DOHH2 (cell line): Measurements from ENCODE around the gene PID1.

Experiments
- H3F3A ChIP-seq: fragments of 200-600 bp; sonication (generic), shearing (Covaris generic); 2 replicates; pipeline ENCODE4 v1.6.0; 2016; ENCODE audit warnings: antibody characterized with exemption, mild to moderate bottlenecking; ENCODE audit not compliant: control insufficient read depth, insufficient read depth
- H3K27ac ChIP-seq: fragments of 200-600 bp; sonication (generic); 2 replicates; pipeline ENCODE4 v1.5.1; 2014; ENCODE audit warnings: low read depth, mild to moderate bottlenecking, low read length, moderate library complexity
- H3K27me3 ChIP-seq: fragments of 200-600 bp; sonication (generic); 2 replicates; pipeline ENCODE4 v1.6.1; 2014; ENCODE audit warnings: mild to moderate bottlenecking, low read length, mixed read lengths; ENCODE audit not compliant: control insufficient read depth
- H3K36me3 ChIP-seq: fragments of 200-600 bp; sonication (generic); 2 replicates; pipeline ENCODE4 v1.6.1; 2014; ENCODE audit warnings: mild to moderate bottlenecking, low read length, moderate library complexity, mixed read lengths; ENCODE audit not compliant: control insufficient read depth
- H3K4me1 ChIP-seq: fragments of 200-600 bp; sonication (generic); 2 replicates; pipeline ENCODE4 v1.6.1; 2014; ENCODE audit warnings: mild to moderate bottlenecking, low read length, mixed read lengths; ENCODE audit not compliant: control insufficient read depth
- H3K4me2 ChIP-seq: fragments of 200-600 bp; sonication (generic); 2 replicates; pipeline ENCODE4 v1.6.0; 2014; ENCODE audit warnings: mild to moderate bottlenecking, low read length, moderate library complexity
- H3K4me3 ChIP-seq: fragments of 200-600 bp; sonication (generic); 2 replicates; pipeline ENCODE4 v1.5.1; 2014; ENCODE audit warnings: mild to moderate bottlenecking, low read length, mixed read lengths
- H3K79me2 ChIP-seq: fragments of 200-600 bp; sonication (generic); 2 replicates; pipeline ENCODE4 v1.6.1; 2014; ENCODE audit warnings: mild to moderate bottlenecking, low read length, mixed read lengths; ENCODE audit not compliant: control insufficient read depth
- H3K9me2 ChIP-seq: fragments of 200-600 bp; sonication (generic); replicated peaks from 2 replicates; pipeline ENCODE4 v1.6.1; 2014; ENCODE audit warnings: mild to moderate bottlenecking, low read length, mixed read lengths; ENCODE audit not compliant: control insufficient read depth
- H3K9me3 ChIP-seq: fragments of 200-600 bp; sonication (generic); 2 replicates; pipeline ENCODE4 v1.6.1; 2014; ENCODE audit warnings: antibody characterized with exemption, low read length, mixed read lengths; ENCODE audit not compliant: control insufficient read depth, insufficient read depth
- H4K20me1 ChIP-seq: fragments of 200-600 bp; sonication (generic); 2 replicates; pipeline ENCODE4 v1.6.0; 2014; ENCODE audit warnings: low read depth, mild to moderate bottlenecking, antibody characterized with exemption, low read length, moderate library complexity; ENCODE audit not compliant: control insufficient read depth, insufficient read depth
- EZH2phosphoT487 ChIP-seq: fragments of 200-600 bp; sonication (generic); IDR thresholded peaks from 2 replicates; pipeline ENCODE4 v1.6.1; 2017; ENCODE audit warnings: borderline replicate concordance, mild to moderate bottlenecking, antibody characterized with exemption, low read length, moderate library complexity, mixed read lengths
- TF ChIP-seq, protein P1 (sequence below): fragments of 200-600 bp; sonication (generic); IDR thresholded peaks from one replicate; pipeline ENCODE4 v1.5.1; 2014; ENCODE audit warnings: antibody characterized with exemption, mild to moderate bottlenecking, low read depth, low read length; ENCODE audit not compliant: poor library complexity, severe bottlenecking

Gene PID1

DNA sequence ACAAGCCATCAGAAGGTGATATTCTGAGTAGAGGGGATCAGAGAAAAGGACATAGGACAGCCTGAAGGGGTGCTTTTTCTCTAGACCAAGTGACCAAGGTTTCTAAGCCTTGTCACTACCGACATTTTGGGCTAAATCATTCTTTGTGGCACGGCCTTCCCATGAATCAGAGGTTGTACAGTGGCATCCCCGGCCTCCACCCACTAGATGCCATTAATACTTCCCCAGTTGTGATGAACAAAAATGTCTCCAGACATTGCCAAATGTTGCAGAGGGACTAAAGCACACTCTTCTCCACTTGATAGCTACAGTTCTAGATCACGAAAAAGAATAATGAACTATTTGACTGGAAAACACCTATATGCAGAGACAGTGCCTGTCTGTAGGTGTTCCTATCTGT is 143.6 kb downstream of the PID1 start:
- 0 out of 2 replicates have a peak, but pooled peaks cover 6% of the 10 kb centered on the region for H3K9me3 ChIP-seq
- H3K27me3 ChIP-seq: no peaks in the 10 kb centered on the region
- H3K4me1 ChIP-seq: no peaks in the 10 kb centered on the region

DNA sequence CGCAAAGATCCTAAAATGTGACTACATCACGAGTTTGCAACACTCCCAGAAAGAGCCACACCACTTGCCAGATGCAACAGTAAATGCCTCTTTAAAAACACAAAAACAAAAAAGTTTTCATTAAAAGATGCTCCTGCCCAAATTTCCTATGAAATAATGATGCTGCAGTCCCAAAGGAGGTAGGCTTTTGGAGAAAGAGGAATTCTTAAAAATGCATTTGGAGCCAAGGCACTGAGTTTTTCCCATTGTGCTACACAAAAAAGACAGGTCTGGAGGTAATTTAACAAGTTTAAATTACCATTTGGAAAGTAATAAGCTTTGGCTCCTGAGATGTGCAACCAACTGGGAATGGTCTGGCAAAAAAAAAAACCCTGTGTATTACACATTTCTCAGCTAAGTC is 145.0 kb downstream of the PID1 start:
- Histone ChIP-seq H3K9me3 (0 out of 2 replicates have a peak, but pooled peaks cover 6% of the 10 kb centered on the region), H3K9me2 (no peaks in the 10 kb centered on the region), H3K36me3 (no peaks in the 10 kb centered on the region), H3K4me3 (no peak overlapping the region), H3K4me1 (no peaks in the 10 kb centered on the region), H3F3A (no peaks in the 10 kb centered on the region), H4K20me1 (no peaks in the 10 kb centered on the region), H3K4me2 (no peak overlapping the region), H3K27ac (no peak overlapping the region), H3K79me2 (no peaks in the 10 kb centered on the region), H3K27me3 (no peaks in the 10 kb centered on the region)
- TF ChIP-seq EZH2phosphoT487: no peak
- TF ChIP-seq, protein P1, sequence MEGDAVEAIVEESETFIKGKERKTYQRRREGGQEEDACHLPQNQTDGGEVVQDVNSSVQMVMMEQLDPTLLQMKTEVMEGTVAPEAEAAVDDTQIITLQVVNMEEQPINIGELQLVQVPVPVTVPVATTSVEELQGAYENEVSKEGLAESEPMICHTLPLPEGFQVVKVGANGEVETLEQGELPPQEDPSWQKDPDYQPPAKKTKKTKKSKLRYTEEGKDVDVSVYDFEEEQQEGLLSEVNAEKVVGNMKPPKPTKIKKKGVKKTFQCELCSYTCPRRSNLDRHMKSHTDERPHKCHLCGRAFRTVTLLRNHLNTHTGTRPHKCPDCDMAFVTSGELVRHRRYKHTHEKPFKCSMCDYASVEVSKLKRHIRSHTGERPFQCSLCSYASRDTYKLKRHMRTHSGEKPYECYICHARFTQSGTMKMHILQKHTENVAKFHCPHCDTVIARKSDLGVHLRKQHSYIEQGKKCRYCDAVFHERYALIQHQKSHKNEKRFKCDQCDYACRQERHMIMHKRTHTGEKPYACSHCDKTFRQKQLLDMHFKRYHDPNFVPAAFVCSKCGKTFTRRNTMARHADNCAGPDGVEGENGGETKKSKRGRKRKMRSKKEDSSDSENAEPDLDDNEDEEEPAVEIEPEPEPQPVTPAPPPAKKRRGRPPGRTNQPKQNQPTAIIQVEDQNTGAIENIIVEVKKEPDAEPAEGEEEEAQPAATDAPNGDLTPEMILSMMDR: no peak

More for the DNA sequence above, 143.6 kb downstream of the PID1 start:
- Histone ChIP-seq H3F3A (no peaks in the 10 kb centered on the region), H3K27ac (no peak overlapping the region), H4K20me1 (no peaks in the 10 kb centered on the region), H3K4me2 (no peak overlapping the region), H3K9me2 (no peaks in the 10 kb centered on the region), H3K4me3 (no peak overlapping the region), H3K79me2 (no peaks in the 10 kb centered on the region), H3K36me3 (no peaks in the 10 kb centered on the region)
- no peak for TF ChIP-seq EZH2phosphoT487
- TF ChIP-seq, protein P1: no peak

DNA sequence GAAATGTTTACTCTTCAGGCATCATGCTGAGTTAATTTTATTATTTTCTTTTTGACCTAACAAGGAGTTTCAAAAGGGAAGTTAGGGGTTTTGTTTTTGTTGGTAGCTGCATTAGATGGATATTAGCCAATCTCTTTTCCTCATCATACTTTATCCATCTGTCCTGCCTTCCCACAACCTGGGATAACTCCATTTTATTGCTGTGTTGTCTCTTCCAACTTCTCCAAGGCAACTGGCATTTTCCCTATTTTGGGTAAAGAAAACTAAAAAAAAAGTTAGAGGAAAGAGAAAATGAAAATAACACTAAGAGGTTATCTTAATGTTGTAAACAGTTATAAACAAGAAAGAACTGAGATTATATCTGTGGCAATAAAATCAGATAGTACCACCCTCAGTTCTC is 147.0 kb downstream of the PID1 start:
- Histone ChIP-seq H3K9me3 (0 out of 2 replicates have a peak, but pooled peaks cover 6% of the 10 kb centered on the region), H3K4me1 (peaks cover 5% of the 10 kb centered on the region), H3K79me2 (no peaks in the 10 kb centered on the region), H3K27ac (no peak overlapping the region), H3F3A (no peaks in the 10 kb centered on the region), H3K4me3 (no peak overlapping the region), H3K9me2 (no peaks in the 10 kb centered on the region), H4K20me1 (no peaks in the 10 kb centered on the region), H3K36me3 (no peaks in the 10 kb centered on the region), H3K4me2 (no peak overlapping the region), H3K27me3 (no peaks in the 10 kb centered on the region)
- TF ChIP-seq, protein P1: no peak
- no peak for TF ChIP-seq EZH2phosphoT487

DNA sequence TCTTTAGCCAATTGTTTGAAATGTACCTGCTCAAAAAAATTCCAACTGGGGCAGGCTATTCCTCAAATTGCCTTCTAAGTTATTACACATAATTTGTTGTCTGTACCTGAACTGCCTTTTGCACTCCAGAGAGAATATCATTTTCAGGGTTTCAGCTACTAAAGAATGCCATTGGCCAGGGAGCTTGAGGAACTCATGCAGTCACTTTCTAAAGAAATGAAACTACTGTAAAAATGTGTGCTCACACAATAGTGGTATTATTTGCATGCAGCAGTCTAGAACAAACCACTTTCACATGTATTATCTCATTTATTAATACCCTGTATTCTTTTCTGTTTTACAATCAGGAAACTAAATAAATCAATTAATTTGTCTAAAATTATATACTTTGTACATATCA is 152.2 kb downstream of the PID1 start:
- Histone ChIP-seq H3K27ac (no peak overlapping the region), H3F3A (no peaks in the 10 kb centered on the region), H3K27me3 (no peaks in the 10 kb centered on the region), H3K4me2 (no peak overlapping the region), H4K20me1 (no peaks in the 10 kb centered on the region), H3K79me2 (no peaks in the 10 kb centered on the region), H3K9me2 (no peaks in the 10 kb centered on the region), H3K9me3 (0 out of 2 replicates have a peak, but pooled peaks cover 2% of the 10 kb centered on the region), H3K4me3 (no peak overlapping the region), H3K4me1 (peaks cover 9% of the 10 kb centered on the region), H3K36me3 (no peaks in the 10 kb centered on the region)
- TF ChIP-seq EZH2phosphoT487: no peak
- TF ChIP-seq, protein P1: no peak
